GM19468 (cell line): Measurements from ENCODE around the gene ASB2.

Source experiments
- ATAC-seq: cut with Tn5 transposase; IDR thresholded peaks from one replicate; pipeline ENCODE4 v1.9.1; 2021; ENCODE audit warnings: mild to moderate bottlenecking, moderate library complexity, moderate number of reproducible peaks; ENCODE audit not compliant: unreplicated experiment; ENCODE audit errors: extremely low read depth

Gene ASB2

GRCh38 chr14:93953739-93954515 lies 22.4 kb downstream of the ASB2 start:
- ATAC-seq, result no peak

DNA sequence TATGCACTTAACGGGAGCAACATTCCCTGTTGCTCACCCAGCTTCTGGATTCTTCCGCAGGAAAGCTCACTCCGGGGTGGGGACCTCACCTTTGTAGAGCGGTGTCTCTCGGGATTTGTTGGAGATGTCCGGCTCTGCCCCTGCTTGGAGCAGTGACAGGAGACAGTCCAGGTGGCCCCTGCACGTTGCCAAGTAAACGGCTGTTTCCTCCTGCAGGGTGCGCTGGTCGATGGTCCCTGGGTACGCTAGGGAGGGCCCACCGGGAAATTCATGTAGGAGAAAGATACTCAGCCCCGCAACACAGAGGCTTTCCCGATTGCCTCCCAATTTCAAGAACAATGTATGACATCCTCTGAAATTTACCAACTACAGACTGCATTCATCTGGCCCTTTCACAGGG lies 23.1 kb downstream of the ASB2 start:
- no peak for ATAC-seq

- ATAC-seq, result no peak
Measured at GRCh38 chr14:93952829-93953228, 23.5 kb downstream of the ASB2 start.

GRCh38 chr14:93951635-93952540 lies 24.5 kb downstream of the ASB2 start:
- no peak for ATAC-seq

DNA sequence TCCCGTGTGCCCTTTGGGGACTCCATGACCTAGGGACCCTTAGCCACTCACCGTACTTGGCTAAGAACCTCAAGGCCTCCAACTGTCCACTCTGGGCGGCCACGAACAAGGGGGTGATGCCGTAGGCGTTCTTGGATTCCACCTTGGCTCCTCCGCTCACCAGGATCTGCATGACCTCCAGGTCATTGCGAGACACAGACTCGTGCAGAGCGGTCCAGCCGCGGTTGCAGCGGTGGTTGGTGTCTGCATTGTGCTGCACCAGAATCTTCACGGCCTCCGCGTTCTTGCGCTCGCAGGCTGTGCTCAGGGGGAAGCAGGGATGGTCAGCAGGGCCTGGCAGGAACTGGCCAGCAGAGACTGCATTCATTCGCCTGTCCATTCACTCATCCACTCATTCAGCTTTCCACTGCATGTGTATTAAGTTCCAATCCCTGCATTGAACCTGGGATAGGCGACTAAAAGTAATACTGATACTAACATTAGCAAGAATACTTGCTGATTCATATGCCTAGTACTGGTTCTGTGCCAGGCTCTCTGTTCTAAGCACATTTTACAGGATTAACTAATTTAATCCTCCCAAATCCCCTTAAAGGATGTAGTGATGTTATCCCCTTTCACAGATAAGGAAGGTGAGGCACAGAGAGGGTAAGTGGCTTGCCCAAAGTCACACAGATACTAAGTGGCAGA lies 25.3 kb downstream of the ASB2 start:
- ATAC-seq, result no peak

DNA sequence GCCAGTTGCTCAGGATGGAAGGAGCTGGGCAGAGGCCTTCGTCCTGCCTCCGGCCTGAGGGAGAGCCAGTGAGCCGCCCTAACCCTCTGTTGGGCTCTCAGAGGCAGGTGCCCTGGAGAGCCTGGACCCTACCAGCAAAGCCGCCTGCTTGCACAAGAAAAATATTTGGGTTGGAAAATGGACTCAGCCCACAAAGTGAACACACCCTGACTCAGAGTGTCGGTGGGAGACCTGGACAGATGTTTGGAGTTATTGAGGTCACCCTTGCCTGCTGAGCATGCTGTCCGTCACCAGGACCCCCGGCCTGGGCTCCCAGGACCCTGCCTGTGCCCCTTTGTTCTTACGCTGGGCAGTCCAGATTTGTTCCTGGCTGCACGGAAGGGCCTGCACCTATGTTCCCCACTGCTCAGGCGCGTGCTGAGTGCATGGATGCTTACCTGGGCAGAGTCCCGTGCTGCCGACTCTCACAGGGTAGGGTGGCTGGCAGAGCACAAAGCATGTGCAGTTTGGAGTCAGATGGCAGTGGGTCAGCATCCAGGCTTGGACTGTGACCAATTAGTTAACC lies 26.8 kb downstream of the ASB2 start:
- no peak for ATAC-seq

GRCh38 chr14:93947282-93947681 lies 29.1 kb downstream of the ASB2 start:
- ATAC-seq, result no peak

- ATAC-seq, result no peak
Measured at GRCh38 chr14:93946541-93947090, 29.8 kb downstream of the ASB2 start.

DNA sequence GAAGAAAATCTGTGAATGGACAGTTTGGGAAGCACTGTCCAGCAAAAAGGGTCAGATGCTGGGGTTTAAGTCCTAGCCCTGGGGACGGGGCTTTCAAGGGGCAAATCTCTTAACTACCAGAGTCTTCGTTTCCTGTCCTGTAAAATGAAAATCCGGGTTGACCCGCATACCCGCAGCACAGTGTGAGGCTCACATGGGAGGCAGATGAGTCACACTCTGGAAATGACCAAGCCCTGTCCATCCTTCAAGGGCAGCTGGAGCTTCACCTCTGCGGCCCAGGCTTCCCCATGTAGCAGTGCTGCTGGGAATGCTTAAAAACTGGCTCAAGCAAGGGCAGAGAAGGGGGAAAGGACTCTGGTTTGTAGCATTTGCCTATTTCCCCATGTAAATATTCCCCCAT lies 30.3 kb downstream of the ASB2 start:
- ATAC-seq, result no peak

GRCh38 chr14:93945070-93945399 lies 31.3 kb downstream of the ASB2 start:
- no peak for ATAC-seq

GRCh38 chr14:93944348-93945069 lies 31.9 kb downstream of the ASB2 start:
- ATAC-seq, result no peak

- ATAC-seq, result no peak
Measured at GRCh38 chr14:93943930-93944329, 32.4 kb downstream of the ASB2 start.

DNA sequence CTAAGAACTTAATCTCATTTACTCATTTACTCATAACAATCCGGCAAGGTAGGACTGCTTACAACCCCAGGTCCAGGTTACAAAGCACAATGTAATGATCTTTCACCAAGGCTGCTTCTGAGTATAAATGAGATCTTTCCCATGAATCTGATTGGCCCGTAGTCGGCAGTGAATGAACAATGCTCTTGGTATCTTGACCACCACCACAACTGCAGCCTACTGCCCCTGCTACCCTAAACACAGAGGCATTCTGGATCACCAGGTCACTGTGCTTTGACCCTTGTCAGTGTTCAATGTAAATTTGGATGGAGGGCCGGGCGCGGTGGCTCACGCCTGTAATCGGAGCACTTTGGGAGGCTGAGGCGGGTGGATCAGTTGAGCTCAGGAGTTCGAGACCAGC lies 33.3 kb downstream of the ASB2 start:
- ATAC-seq, result no peak

GRCh38 chr14:93941293-93941910 lies 35.0 kb downstream of the ASB2 start:
- no peak for ATAC-seq

DNA sequence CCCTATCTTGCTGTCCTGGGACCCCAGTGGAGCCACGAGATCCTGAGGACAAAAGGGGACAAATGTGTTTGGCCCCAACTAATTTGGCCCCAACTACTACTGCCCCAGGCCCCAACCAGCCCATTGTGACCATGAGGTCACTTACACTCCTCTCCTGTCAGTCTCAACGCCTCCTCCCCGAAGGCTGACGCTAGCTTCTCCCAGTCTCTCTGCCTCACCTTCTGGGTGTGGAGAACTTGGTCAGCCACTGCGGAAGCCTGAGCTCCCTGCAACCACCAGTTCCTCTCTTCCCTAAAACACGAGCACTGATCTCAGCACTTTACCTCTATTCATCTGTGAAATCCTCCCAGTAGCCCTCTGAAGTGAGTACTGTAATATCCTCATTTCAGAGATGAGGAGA lies 35.9 kb downstream of the ASB2 start:
- ATAC-seq, result no peak

DNA sequence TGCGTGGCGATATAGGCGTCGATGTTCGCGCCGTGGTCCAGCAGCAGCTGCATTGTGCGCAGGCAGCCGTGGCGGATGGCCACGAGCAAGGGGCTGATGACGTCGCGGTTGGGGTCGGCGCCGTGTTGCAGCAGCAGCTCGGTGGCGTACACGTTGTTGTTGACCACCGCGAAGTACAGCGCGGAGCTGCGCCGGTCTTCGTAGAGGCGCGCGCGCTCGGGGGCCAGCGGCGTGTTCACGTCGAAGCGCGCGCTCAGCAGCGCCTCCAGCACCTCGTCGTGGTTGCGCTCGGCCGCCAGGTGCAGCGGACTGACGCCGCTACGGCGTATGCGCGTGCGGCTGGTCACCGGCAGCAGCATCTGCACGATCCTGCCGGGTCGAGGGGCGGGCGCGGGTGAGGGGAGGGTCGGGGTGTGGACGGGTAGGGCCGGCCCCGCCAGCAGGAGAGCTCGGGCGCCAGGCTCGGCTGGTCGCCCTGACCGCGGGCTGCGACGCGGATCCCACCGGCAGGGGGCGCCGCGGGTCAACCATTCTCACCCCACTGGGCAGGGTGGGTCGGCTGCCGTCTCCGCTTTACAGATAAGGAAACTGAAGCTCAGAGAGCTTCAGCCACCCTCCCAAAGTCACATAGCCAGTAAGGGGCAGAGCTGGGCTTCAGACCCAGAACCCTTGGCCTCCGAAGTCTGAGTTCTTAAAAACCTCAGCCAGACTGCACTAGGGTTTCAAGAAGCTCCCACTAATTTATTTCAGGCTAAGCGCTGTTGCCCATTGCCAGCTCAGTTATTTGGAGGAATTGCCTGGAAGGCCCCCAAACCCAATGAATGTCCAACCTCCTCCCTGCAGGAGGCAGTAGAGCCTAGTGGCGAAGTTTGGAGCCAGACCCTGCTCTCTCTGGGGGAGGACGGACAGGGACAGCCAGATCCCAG lies 36.8 kb downstream of the ASB2 start:
- ATAC-seq, result peak; percentile 85

- no peak for ATAC-seq
Measured at GRCh38 chr14:93938751-93939303, 37.5 kb downstream of the ASB2 start.

- ATAC-seq, result no peak
Measured at GRCh38 chr14:93937519-93937918, 38.9 kb downstream of the ASB2 start.
